Ascending aorta (tissue), 2 donors: ENCODE data around the gene EHBP1L1. TPM values are rescaled to one million over a fixed set of nuclear protein-coding genes. Genes with fewer than 3 reads are reported as not detected.

Experiments used
- DNase-seq, 2 donors: peaks; one replicate each; pipeline ENCODE4 v3.0.0-alpha.2; 2019; ENCODE audit warnings: low spot score in 2 of 2
- H3K27ac ChIP-seq, 2 donors: fragments of 200-600 bp; sonication (generic); one replicate each; pipeline ENCODE4 v1.5.1; 2016 to 2017; ENCODE audit warnings: mild to moderate bottlenecking in 1 of 2
- H3K27me3 ChIP-seq: fragments of 200-600 bp; sonication (generic); one replicate; pipeline ENCODE4 v1.5.1; 2017
- H3K36me3 ChIP-seq, 2 donors: fragments of 200-600 bp; sonication (generic); one replicate each; pipeline ENCODE4 v1.5.1; 2016
- H3K4me1 ChIP-seq, 2 donors: fragments of 200-600 bp; sonication (generic); one replicate each; pipeline ENCODE4 v1.5.1; 2016 to 2017; ENCODE audit warnings: mild to moderate bottlenecking in 1 of 2
- H3K4me3 ChIP-seq, 2 donors: fragments of 200-600 bp; sonication (generic); one replicate each; pipeline ENCODE4 v1.5.1; 2016 to 2017; ENCODE audit warnings: mild to moderate bottlenecking in 1 of 2
- H3K9me3 ChIP-seq, 2 donors: fragments of 200-600 bp; sonication (generic); one replicate each; pipeline ENCODE4 v1.5.1; 2016
- CTCF ChIP-seq, 3 experiments: fragments of 200-600 bp in 2 of 3; fragments of 450-650 bp in 1 of 3; sonication (generic) in 2 of 3; IDR thresholded peaks; one replicate each; pipeline ENCODE4 v1.5.1; 2016 to 2019; ENCODE audit warnings: antibody characterized with exemption in 3 of 3, mild to moderate bottlenecking in 1 of 3, moderate library complexity in 1 of 3
- intact Hi-C: fragments of 100-400 bp; cut with DNase I; formaldehyde crosslinking; loops from one replicate; pipeline ENCODE4 v1.15.1; 2023
- total RNA-seq: library from RNA; depleted of rRNA; stranded (reverse); fragments of >200 nt; gene quantifications from one replicate; pipeline ENCODE4 v1.1.0, GENCODE V29; 2016

EHBP1L1 gene
- total RNA-seq, 1 donor from 2014 or later = 418 TPM

GRCh38 chr11:65538232-65538914 is 37.5 kb upstream of the EHBP1L1 start:
- Histone ChIP-seq H3K36me3 (peaks cover 43 to 59% of the 10 kb centered on the region in 2 donors), H3K27me3 (no peaks in the 10 kb centered on the region), H3K4me1 (peaks cover 16 to 22% of the 10 kb centered on the region in 2 donors), H3K9me3 (no peaks in the 10 kb centered on the region), H3K27ac (no peak overlapping the region), H3K4me3 (no peak overlapping the region)
- no peak for TF ChIP-seq CTCF (IDR thresholded peaks at IDR 0.05)
- no peak for DNase-seq
- intact Hi-C loops = no loop called here

GRCh38 chr11:65538915-65539743 is 36.7 kb upstream of the EHBP1L1 start:
- TF ChIP-seq CTCF (IDR thresholded peaks at IDR 0.05) = no peak
- Histone ChIP-seq H3K27me3 (no peaks in the 10 kb centered on the region), H3K9me3 (no peaks in the 10 kb centered on the region), H3K4me3 (peak overlapping the region; percentile 58 to 68), H3K36me3 (peaks cover 51 to 63% of the 10 kb centered on the region in 2 donors), H3K27ac (peak overlapping the region; percentile 80 to 90), H3K4me1 (peaks cover 16 to 22% of the 10 kb centered on the region in 2 donors)
- intact Hi-C loops = no loop called here
- no peak for DNase-seq

DNA sequence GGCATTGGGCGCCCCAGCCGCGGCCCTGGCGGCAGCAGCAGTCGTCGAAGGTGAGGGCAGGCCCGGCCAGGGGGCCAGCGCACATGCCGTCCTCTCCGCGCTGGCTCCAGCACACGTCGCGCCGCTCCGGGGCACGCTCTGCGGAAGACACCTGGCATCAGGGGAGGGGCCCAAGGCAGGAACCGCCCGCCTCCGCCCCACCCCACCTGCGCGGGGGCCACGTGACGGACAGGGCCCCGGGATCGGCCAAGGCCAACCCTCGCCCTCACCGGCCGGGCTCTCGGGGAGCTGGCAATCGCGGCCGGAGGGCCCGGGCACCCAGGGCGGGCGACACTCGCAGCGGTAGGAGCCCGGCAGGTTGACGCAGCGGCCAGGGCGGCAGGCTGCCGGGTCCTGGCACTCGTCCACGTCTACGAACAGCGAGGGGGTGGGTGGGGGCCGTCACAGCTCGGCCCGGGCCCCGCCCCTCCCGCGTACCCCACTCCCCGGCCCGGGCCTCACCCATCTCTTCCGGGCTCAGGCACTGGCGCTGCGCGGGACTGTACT is 36.0 kb upstream of the EHBP1L1 start:
- Histone ChIP-seq H3K4me1 (peaks cover 16 to 22% of the 10 kb centered on the region in 2 donors), H3K4me3 (peak overlapping the region; percentile 58 to 68), H3K36me3 (peaks cover 55 to 63% of the 10 kb centered on the region in 2 donors), H3K27ac (peak overlapping the region; percentile 80 to 90), H3K9me3 (no peaks in the 10 kb centered on the region), H3K27me3 (no peaks in the 10 kb centered on the region)
- DNase-seq = no peak
- intact Hi-C loops = loop anchor here (1.0 to 5.0 kb wide), 6 partner anchors 15 to 112 kb away; partner anchors contain the start of genes LTBP3, PCNX3 and SCYL1
- TF ChIP-seq CTCF (IDR thresholded peaks at IDR 0.05) = peak in 1 of 3 experiments; percentile 57

- Histone ChIP-seq H3K27me3 (no peaks in the 10 kb centered on the region), H3K4me3 (peak overlapping the region; percentile 58 to 68), H3K36me3 (peaks cover 55 to 63% of the 10 kb centered on the region in 2 donors), H3K9me3 (no peaks in the 10 kb centered on the region), H3K27ac (peak overlapping the region; percentile 80 to 90), H3K4me1 (peaks cover 16 to 22% of the 10 kb centered on the region in 2 donors)
- intact Hi-C loops = loop anchor here (1.0 to 5.0 kb wide), 6 partner anchors 15 to 112 kb away; partner anchors contain the start of genes LTBP3, PCNX3 and SCYL1
- TF ChIP-seq CTCF (IDR thresholded peaks at IDR 0.05) = peak; percentile 85 to 98 (median 94)
- peak; percentile 54 to 94 for DNase-seq
These were observed 35.4 kb upstream of the EHBP1L1 start for GRCh38 chr11:65540290-65541092.
